Ascending aorta (tissue), 2 donors: ENCODE measurements around the gene BLNK. TPM values are rescaled to one million over a fixed set of nuclear protein-coding genes. Genes with fewer than 3 reads are reported as not detected.

Source experiments
- DNase-seq, 2 donors: peaks; one replicate each; pipeline ENCODE4 v3.0.0-alpha.2; 2019; ENCODE audit warnings: low spot score in 2 of 2
- H3K27ac ChIP-seq, 2 donors: fragments of 200-600 bp; sonication (generic); one replicate each; pipeline ENCODE4 v1.5.1; 2016 to 2017; ENCODE audit warnings: mild to moderate bottlenecking in 1 of 2
- H3K27me3 ChIP-seq: fragments of 200-600 bp; sonication (generic); one replicate; pipeline ENCODE4 v1.5.1; 2017
- H3K36me3 ChIP-seq, 2 donors: fragments of 200-600 bp; sonication (generic); one replicate each; pipeline ENCODE4 v1.5.1; 2016
- H3K4me1 ChIP-seq, 2 donors: fragments of 200-600 bp; sonication (generic); one replicate each; pipeline ENCODE4 v1.5.1; 2016 to 2017; ENCODE audit warnings: mild to moderate bottlenecking in 1 of 2
- H3K4me3 ChIP-seq, 2 donors: fragments of 200-600 bp; sonication (generic); one replicate each; pipeline ENCODE4 v1.5.1; 2016 to 2017; ENCODE audit warnings: mild to moderate bottlenecking in 1 of 2
- H3K9me3 ChIP-seq, 2 donors: fragments of 200-600 bp; sonication (generic); one replicate each; pipeline ENCODE4 v1.5.1; 2016
- CTCF ChIP-seq, 3 experiments: fragments of 200-600 bp in 2 of 3; fragments of 450-650 bp in 1 of 3; sonication (generic) in 2 of 3; IDR thresholded peaks; one replicate each; pipeline ENCODE4 v1.5.1; 2016 to 2019; ENCODE audit warnings: antibody characterized with exemption in 3 of 3, mild to moderate bottlenecking in 1 of 3, moderate library complexity in 1 of 3
- intact Hi-C: fragments of 100-400 bp; cut with DNase I; formaldehyde crosslinking; loops from one replicate; pipeline ENCODE4 v1.15.1; 2023
- total RNA-seq: library from RNA; depleted of rRNA; stranded (reverse); fragments of >200 nt; gene quantifications from one replicate; pipeline ENCODE4 v1.1.0, GENCODE V29; 2016

Gene BLNK
- total RNA-seq, 1 donor from 2014 or later, result not detected

- no peaks in the 10 kb centered on the region for H3K9me3 ChIP-seq
- intact Hi-C loops, result no loop called here
- H3K4me3 ChIP-seq, result no peak overlapping the region
- no peak overlapping the region for H3K27ac ChIP-seq
- H3K36me3 ChIP-seq, result no peaks in the 10 kb centered on the region
- TF ChIP-seq CTCF (IDR thresholded peaks at IDR 0.05), result no peak
- DNase-seq, result no peak
- H3K4me1 ChIP-seq, result peaks cover 3 to 14% of the 10 kb centered on the region in 2 donors
- no peaks in the 10 kb centered on the region for H3K27me3 ChIP-seq
Observed at GRCh38 chr10:96260014-96260413, 11.4 kb downstream of the BLNK start.

- no peak for DNase-seq
- H3K36me3 ChIP-seq, result no peaks in the 10 kb centered on the region
- no peak overlapping the region for H3K4me3 ChIP-seq
- no peaks in the 10 kb centered on the region for H3K27me3 ChIP-seq
- H3K9me3 ChIP-seq, result no peaks in the 10 kb centered on the region
- no peak overlapping the region for H3K27ac ChIP-seq
- intact Hi-C loops, result no loop called here
- TF ChIP-seq CTCF (IDR thresholded peaks at IDR 0.05), result no peak
- H3K4me1 ChIP-seq, result peaks cover 3 to 14% of the 10 kb centered on the region in 2 donors
Observed at GRCh38 chr10:96259150-96259549, 12.2 kb downstream of the BLNK start.

- intact Hi-C loops, result no loop called here
- DNase-seq, result peak; percentile 21 to 81
- Histone ChIP-seq H3K36me3 (no peaks in the 10 kb centered on the region), H3K4me1 (peaks cover 3 to 14% of the 10 kb centered on the region in 2 donors), H3K27me3 (no peaks in the 10 kb centered on the region), H3K27ac (peak overlapping the region; percentile 41 to 73), H3K4me3 (no peak overlapping the region), H3K9me3 (no peaks in the 10 kb centered on the region)
- no peak for TF ChIP-seq CTCF (IDR thresholded peaks at IDR 0.05)
Observed at GRCh38 chr10:96257944-96258343, 13.4 kb downstream of the BLNK start.

GRCh38 chr10:96255549-96256333 is 15.6 kb downstream of the BLNK start:
- peaks cover 3 to 14% of the 10 kb centered on the region in 2 donors for H3K4me1 ChIP-seq
- H3K27ac ChIP-seq, result no peak overlapping the region
- H3K36me3 ChIP-seq, result no peaks in the 10 kb centered on the region
- H3K9me3 ChIP-seq, result no peaks in the 10 kb centered on the region
- H3K4me3 ChIP-seq, result no peak overlapping the region
- H3K27me3 ChIP-seq, result no peaks in the 10 kb centered on the region
- intact Hi-C loops, result no loop called here
- no peak for TF ChIP-seq CTCF (IDR thresholded peaks at IDR 0.05)
- no peak for DNase-seq

GRCh38 chr10:96254976-96255375 is 16.4 kb downstream of the BLNK start:
- Histone ChIP-seq H3K4me3 (no peak overlapping the region), H3K4me1 (peaks cover 3 to 12% of the 10 kb centered on the region in 2 donors), H3K27ac (no peak overlapping the region), H3K9me3 (no peaks in the 10 kb centered on the region), H3K36me3 (no peaks in the 10 kb centered on the region), H3K27me3 (no peaks in the 10 kb centered on the region)
- intact Hi-C loops, result no loop called here
- no peak for TF ChIP-seq CTCF (IDR thresholded peaks at IDR 0.05)
- DNase-seq, result no peak
